ENCODE data around the gene GPR34.
"Not testable (repeated sequence)": the region's sequence is repeated elsewhere in the genome, so short reads cannot be mapped to it uniquely, and the experiment has no call there.

Gene GPR34

GRCh38 chrX:41688835-41689234 is at the start of gene GPR34:
TSS of gene GPR34 (plus strand) at chrX:41688973. CDS start at chrX:41695634, 6,661 bp downstream.
- no peak for DNase-seq (ENCODE audit: low read depth)

- not testable (repeated sequence) for DNase-seq (ENCODE audit: low read depth)
These were observed 42.6 kb upstream of the GPR34 start for GRCh38 chrX:41646201-41646600.

- DNase-seq (ENCODE audit: low read depth) = no peak
These were observed 35.6 kb upstream of the GPR34 start for GRCh38 chrX:41653125-41653524.

GRCh38 chrX:41655101-41655500 is 33.7 kb upstream of the GPR34 start:
- DNase-seq (ENCODE audit: low read depth) = no peak

GRCh38 chrX:41655631-41656030 is 33.1 kb upstream of the GPR34 start:
- DNase-seq (ENCODE audit: low read depth) = no peak

- DNase-seq (ENCODE audit: low read depth) = no peak
These were observed 27.2 kb upstream of the GPR34 start for GRCh38 chrX:41661366-41662095.

GRCh38 chrX:41664375-41664901 is 24.3 kb upstream of the GPR34 start:
- no peak for DNase-seq (ENCODE audit: low read depth)

GRCh38 chrX:41664908-41665307 is 23.9 kb upstream of the GPR34 start:
- DNase-seq (ENCODE audit: low read depth) = no peak

- no peak for DNase-seq (ENCODE audit: low read depth)
These were observed 23.1 kb upstream of the GPR34 start for GRCh38 chrX:41665686-41666085.

GRCh38 chrX:41666251-41666650 is 22.5 kb upstream of the GPR34 start:
- DNase-seq (ENCODE audit: low read depth) = no peak

GRCh38 chrX:41667631-41668030 is 21.1 kb upstream of the GPR34 start:
- no peak for DNase-seq (ENCODE audit: low read depth)

GRCh38 chrX:41670112-41670511 is 18.7 kb upstream of the GPR34 start:
- no peak for DNase-seq (ENCODE audit: low read depth)

- no peak for DNase-seq (ENCODE audit: low read depth)
These were observed 17.7 kb upstream of the GPR34 start for GRCh38 chrX:41671082-41671481.

- DNase-seq (ENCODE audit: low read depth) = no peak
These were observed 16.1 kb upstream of the GPR34 start for GRCh38 chrX:41672643-41673042.

GRCh38 chrX:41676361-41676760 is 12.4 kb upstream of the GPR34 start:
- DNase-seq (ENCODE audit: low read depth) = not testable (repeated sequence)

- DNase-seq (ENCODE audit: low read depth) = no peak
These were observed 11.4 kb upstream of the GPR34 start for GRCh38 chrX:41677183-41678060.

- no peak for DNase-seq (ENCODE audit: low read depth)
These were observed 4.6 kb upstream of the GPR34 start for GRCh38 chrX:41684138-41684537.

GRCh38 chrX:41684940-41685339 is 3.8 kb upstream of the GPR34 start:
- no peak for DNase-seq (ENCODE audit: low read depth)

GRCh38 chrX:41686788-41687187 is 2.0 kb upstream of the GPR34 start:
- DNase-seq (ENCODE audit: low read depth) = no peak

- DNase-seq (ENCODE audit: low read depth) = no peak
These were observed 617 bp upstream of the GPR34 start for GRCh38 chrX:41688156-41688555.

- no peak for DNase-seq (ENCODE audit: low read depth)
These were observed 938 bp downstream of the GPR34 start for GRCh38 chrX:41689711-41690110.

- no peak for DNase-seq (ENCODE audit: low read depth)
These were observed 3.5 kb downstream of the GPR34 start for GRCh38 chrX:41692162-41692749.

GRCh38 chrX:41693024-41693423 is 4.3 kb downstream of the GPR34 start:
- DNase-seq (ENCODE audit: low read depth) = no peak
